ENCODE measurements around the gene CFP. TPM values are rescaled to one million over a fixed set of nuclear protein-coding genes. Genes with fewer than 3 reads are reported as not detected.

The CFP gene
- total RNA-seq, 4 donors from 2014 or later, result 1.1 to 7.4 (median 4.4) TPM

DNA sequence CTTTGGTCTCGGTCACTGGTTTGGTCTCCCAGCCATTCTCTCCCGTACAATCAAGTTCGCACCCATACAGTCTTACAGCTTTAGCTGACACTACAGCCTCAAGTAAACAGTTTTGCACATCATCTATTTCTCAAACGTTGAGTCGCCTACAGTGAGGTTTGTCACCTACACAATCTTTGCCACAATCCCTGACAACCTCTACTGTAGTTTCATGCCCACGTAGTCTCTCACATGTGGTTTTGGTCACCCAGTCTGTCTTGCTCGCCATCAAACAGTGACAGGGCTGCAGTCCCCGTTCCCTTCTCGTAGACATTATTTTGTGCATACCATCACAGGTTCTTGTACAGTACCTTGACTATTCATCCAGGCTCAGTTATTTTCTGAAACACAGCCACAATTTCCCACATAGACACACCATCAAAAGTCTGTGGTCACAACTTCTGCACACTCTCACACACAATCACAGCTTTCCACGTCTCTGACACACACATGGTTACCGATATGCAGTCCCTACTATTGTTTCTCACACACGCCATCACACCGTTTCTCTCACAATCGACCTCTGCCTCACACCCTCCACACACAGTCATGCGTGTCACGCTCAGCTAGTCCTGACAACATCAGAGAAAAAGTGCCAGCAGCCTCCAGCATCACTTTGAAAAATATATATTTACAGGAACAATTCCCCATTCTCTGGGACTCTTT is 5.3 kb upstream of the CFP start:
- Histone ChIP-seq H3K36me3 (peaks cover 0 to 31% (median 0%) of the 10 kb centered on the region in 3 donors), H3K4me3 (no peak overlapping the region), H3K27ac (no peak overlapping the region), H3K27me3 (no peaks in the 10 kb centered on the region), H3K9me3 (no peaks in the 10 kb centered on the region), H3K4me1 (no peaks in the 10 kb centered on the region)
- DNase-seq, result no peak
- TF ChIP-seq CTCF (IDR thresholded peaks at IDR 0.05) (no peak), POLR2A (IDR thresholded peaks at IDR 0.05) (no peak)

DNA sequence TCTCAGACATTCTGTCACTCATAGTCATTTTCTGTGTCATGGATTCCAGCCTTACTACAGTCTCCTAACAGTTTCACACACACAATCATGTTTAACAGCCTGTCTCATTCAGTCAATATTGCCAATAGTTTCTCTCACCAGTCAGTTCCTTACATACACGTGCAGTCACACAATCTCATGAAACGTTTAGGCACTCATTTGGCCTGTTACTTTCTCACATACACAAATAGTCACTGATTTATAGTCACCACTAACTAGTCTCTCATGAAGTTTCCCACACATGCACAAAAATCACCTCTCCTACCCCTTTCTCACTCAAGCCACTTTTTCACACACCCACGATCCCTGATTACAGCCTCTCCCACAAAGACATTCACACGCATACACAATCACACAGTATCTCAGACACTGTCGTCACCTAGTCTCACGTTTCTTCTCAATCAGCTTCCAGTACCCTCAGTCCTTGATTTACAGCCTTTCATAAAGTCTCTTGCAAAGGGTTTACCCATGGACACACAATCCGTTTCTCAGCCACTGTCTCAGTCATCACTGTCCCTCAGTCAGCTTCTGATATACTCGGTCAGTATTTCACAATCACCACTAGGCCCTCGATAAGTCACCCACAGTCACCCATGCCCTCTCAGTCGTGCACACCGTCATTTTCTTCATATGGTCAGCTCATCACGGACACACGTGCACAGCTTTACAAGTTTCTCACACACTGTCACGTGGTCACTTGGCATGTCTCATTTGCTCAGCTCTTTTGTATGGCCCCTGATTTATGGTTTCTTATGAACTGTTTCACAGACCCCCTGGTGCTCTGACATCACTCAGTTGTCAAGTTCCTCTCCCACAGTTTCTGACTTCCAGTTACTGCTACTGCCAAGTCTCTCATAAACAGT is 4.2 kb upstream of the CFP start:
- peaks cover 0 to 22% (median 0%) of the 10 kb centered on the region in 3 donors for H3K36me3 ChIP-seq
- no peak overlapping the region for H3K4me3 ChIP-seq
- H3K4me1 ChIP-seq, result no peaks in the 10 kb centered on the region
- DNase-seq, result no peak
- H3K9me3 ChIP-seq, result no peaks in the 10 kb centered on the region
- H3K27me3 ChIP-seq, result no peaks in the 10 kb centered on the region
- TF ChIP-seq POLR2A (IDR thresholded peaks at IDR 0.05) (no peak), CTCF (IDR thresholded peaks at IDR 0.05) (no peak)
- no peak overlapping the region for H3K27ac ChIP-seq

DNA sequence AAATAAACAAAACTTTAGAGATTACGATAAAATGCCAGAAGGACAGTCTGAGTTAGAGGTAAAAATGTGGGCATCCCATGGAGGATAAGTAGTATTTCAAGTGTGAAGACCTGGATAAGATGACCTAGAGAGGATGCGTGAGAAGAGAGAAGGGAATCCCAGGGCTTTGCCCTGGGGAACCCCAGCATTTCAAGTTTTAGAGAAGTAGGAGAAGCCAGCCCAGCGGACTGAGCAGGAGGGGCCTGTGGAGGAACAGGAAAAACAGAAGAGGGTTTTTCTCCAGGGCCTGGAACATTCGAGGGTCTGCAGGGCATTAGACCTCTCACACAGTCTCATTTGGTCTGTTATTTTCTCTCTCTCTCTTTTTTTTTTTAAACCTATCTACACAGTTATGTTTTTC is 2.9 kb upstream of the CFP start:
- TF ChIP-seq POLR2A (IDR thresholded peaks at IDR 0.05) (no peak), CTCF (IDR thresholded peaks at IDR 0.05) (no peak)
- no peak for DNase-seq
- no peaks in the 10 kb centered on the region for H3K27me3 ChIP-seq
- H3K9me3 ChIP-seq, result no peaks in the 10 kb centered on the region
- no peak overlapping the region for H3K4me3 ChIP-seq
- no peaks in the 10 kb centered on the region for H3K4me1 ChIP-seq
- peaks cover 0 to 10% (median 0%) of the 10 kb centered on the region in 3 donors for H3K36me3 ChIP-seq
- H3K27ac ChIP-seq, result no peak overlapping the region

DNA sequence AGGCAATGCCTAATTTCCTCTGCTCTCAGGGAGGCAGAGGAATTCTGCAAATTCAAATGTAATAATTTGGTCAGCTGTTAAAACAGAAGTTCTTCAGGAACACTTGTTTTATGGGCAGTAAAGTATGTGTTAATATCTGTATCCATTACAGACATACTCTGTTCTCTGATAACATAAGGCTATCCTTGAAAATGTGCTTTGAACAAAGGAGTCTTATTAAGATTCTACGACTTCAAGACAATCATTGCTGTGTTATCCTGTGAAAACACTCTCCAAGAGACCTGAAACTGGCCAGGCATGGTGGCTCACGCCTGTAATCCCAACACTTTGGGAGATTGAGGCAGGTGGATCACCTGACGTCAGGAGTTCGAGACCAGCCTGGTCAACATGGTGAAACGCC is 1.9 kb upstream of the CFP start:
- no peaks in the 10 kb centered on the region for H3K27me3 ChIP-seq
- H3K36me3 ChIP-seq, result peaks cover 0 to under 1% (median 0%) of the 10 kb centered on the region in 3 donors
- no peaks in the 10 kb centered on the region for H3K4me1 ChIP-seq
- no peaks in the 10 kb centered on the region for H3K9me3 ChIP-seq
- TF ChIP-seq POLR2A (IDR thresholded peaks at IDR 0.05) (no peak), CTCF (IDR thresholded peaks at IDR 0.05) (no peak)
- no peak for DNase-seq
- no peak overlapping the region for H3K4me3 ChIP-seq
- no peak overlapping the region for H3K27ac ChIP-seq

DNA sequence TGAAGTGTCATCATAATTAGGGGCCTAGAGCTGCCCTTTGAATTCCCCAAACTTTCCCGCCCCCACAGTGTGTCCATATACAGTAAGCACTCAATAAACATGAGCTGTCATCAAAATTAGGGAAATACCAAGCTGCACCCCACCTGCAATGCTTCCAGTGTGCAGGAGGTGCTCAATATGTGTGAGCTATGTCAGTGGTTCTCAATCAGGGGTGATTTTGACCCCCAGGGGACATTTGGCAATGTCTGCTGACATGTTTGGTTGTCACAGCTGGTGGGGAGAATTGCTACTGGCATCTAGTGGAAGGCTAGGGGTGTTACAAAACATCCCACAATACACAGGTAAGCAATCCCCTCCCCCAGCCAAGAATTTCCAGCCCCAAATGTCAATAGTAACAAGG is 748 bp downstream of the CFP start:
- no peak overlapping the region for H3K27ac ChIP-seq
- H3K4me1 ChIP-seq, result no peaks in the 10 kb centered on the region
- H3K4me3 ChIP-seq, result no peak overlapping the region
- H3K9me3 ChIP-seq, result no peaks in the 10 kb centered on the region
- DNase-seq, result no peak
- H3K27me3 ChIP-seq, result no peaks in the 10 kb centered on the region
- no peaks in the 10 kb centered on the region for H3K36me3 ChIP-seq
- TF ChIP-seq CTCF (IDR thresholded peaks at IDR 0.05) (no peak), POLR2A (IDR thresholded peaks at IDR 0.05) (no peak)
